Vagina (tissue), 2 donors: Measurements from ENCODE around the gene RAB44.

Experiments used
- POLR2AphosphoS5 ChIP-seq, 2 donors: sonication (generic); formaldehyde crosslinking; IDR thresholded peaks; one replicate each; pipeline ENCODE4 v1.9.0; 2017; ENCODE audit warnings: antibody characterized with exemption in 2 of 2, mild to moderate bottlenecking in 2 of 2, low read depth in 1 of 2; ENCODE audit not compliant: insufficient read depth in 1 of 2
- TF ChIP-seq, protein P1 (sequence below), 3 experiments: fragments of 450-650 bp in 2 of 3; fragments of 200-600 bp in 1 of 3; sonication (generic) in 1 of 3; IDR thresholded peaks; one replicate each; pipeline ENCODE4 v1.5.1; 2017 to 2019; ENCODE audit warnings: antibody characterized with exemption in 3 of 3, mild to moderate bottlenecking in 2 of 3, moderate library complexity in 2 of 3

DNA sequence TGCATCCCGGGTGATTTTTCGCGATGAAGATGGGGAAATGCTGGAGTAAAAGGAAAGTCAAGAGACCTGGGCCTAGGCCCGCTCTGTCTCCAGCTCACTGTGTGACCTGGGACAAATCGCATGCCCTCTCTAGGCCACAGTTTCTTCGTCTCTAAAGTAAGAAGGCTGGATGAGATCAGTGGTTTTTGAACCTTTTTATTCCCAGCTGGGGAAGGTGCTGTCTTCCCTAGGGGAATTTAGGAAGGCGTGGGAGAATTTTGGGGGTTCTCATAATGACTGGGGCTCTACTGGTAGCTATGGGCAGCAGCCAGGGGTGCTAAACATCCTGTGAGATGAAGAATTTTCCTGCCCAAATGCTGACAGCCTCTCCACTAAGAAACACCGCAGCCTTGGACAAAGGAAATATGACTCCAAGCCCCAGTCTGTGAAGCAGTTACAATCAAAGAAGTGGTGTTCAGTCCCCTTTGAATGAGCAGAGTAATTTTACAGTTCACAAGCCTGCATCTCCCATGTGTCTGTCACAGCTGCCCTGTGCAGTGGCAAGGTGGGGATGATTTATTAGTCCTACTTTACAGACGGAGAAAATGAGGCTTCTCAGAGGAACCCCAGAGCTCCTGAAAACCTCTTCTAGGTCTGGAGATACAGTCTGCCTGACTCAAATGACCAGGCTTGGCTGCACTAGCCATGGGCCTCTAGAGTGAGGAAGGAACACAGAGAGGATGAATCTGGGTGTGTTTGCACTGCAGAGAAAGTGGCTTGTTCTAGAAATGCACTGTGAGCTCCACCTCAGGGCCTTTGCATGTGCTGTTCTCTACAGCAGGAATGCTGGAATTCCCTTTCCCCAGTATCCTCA, 57.2 kb downstream of the RAB44 start:
- TF ChIP-seq, protein P1, sequence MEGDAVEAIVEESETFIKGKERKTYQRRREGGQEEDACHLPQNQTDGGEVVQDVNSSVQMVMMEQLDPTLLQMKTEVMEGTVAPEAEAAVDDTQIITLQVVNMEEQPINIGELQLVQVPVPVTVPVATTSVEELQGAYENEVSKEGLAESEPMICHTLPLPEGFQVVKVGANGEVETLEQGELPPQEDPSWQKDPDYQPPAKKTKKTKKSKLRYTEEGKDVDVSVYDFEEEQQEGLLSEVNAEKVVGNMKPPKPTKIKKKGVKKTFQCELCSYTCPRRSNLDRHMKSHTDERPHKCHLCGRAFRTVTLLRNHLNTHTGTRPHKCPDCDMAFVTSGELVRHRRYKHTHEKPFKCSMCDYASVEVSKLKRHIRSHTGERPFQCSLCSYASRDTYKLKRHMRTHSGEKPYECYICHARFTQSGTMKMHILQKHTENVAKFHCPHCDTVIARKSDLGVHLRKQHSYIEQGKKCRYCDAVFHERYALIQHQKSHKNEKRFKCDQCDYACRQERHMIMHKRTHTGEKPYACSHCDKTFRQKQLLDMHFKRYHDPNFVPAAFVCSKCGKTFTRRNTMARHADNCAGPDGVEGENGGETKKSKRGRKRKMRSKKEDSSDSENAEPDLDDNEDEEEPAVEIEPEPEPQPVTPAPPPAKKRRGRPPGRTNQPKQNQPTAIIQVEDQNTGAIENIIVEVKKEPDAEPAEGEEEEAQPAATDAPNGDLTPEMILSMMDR (IDR thresholded peaks at IDR 0.05), result no peak
- no peak for TF ChIP-seq POLR2AphosphoS5 (IDR thresholded peaks at IDR 0.05; ENCODE audit: insufficient read depth in 1 of 2, low read depth in 1 of 2)
